HS-27A (cell line): Measurements from ENCODE around the gene EEF1AKMT3.

Experiments
- DNase-seq: peaks from one replicate; pipeline ENCODE4 v3.0.0-alpha.2; 2012; ENCODE audit warnings: low read depth, missing footprints

EEF1AKMT3 gene

GRCh38 chr12:57751432-57751787 is 21.0 kb upstream of the EEF1AKMT3 start:
- DNase-seq, result no peak

GRCh38 chr12:57751788-57752667 is 20.4 kb upstream of the EEF1AKMT3 start, which contains the start of gene CDK4:
TSS of gene CDK4 (minus strand) at chr12:57752310. CDS start at chr12:57751717, 593 bp downstream.
- peak; percentile 95 for DNase-seq

GRCh38 chr12:57752668-57753000 is 19.8 kb upstream of the EEF1AKMT3 start:
- DNase-seq, result no peak

GRCh38 chr12:57753756-57754337 is 18.6 kb upstream of the EEF1AKMT3 start:
- DNase-seq, result no peak

- DNase-seq, result no peak
Measured at GRCh38 chr12:57754411-57755193, 17.8 kb upstream of the EEF1AKMT3 start, which contains the start of gene MARCHF9. TSS of gene MARCHF9 (plus strand) at chr12:57755103. CDS start at chr12:57755529, 426 bp downstream.

GRCh38 chr12:57755194-57755453 is 17.3 kb upstream of the EEF1AKMT3 start:
- DNase-seq, result no peak

- no peak for DNase-seq
Measured at GRCh38 chr12:57755454-57756372, 16.7 kb upstream of the EEF1AKMT3 start.

- no peak for DNase-seq
Measured at GRCh38 chr12:57756406-57757341, 15.7 kb upstream of the EEF1AKMT3 start.

GRCh38 chr12:57757771-57758170 is 14.6 kb upstream of the EEF1AKMT3 start:
- no peak for DNase-seq

GRCh38 chr12:57758552-57759359 is 13.7 kb upstream of the EEF1AKMT3 start:
- no peak for DNase-seq

GRCh38 chr12:57759360-57759980 is 12.9 kb upstream of the EEF1AKMT3 start:
- DNase-seq, result no peak

GRCh38 chr12:57760347-57760982 is 11.9 kb upstream of the EEF1AKMT3 start:
- no peak for DNase-seq

- no peak for DNase-seq
Measured at GRCh38 chr12:57761391-57761998, 10.9 kb upstream of the EEF1AKMT3 start.

GRCh38 chr12:57762463-57762862 is 10.0 kb upstream of the EEF1AKMT3 start:
- DNase-seq, result no peak

- DNase-seq, result no peak
Measured at GRCh38 chr12:57763881-57764661, 8.3 kb upstream of the EEF1AKMT3 start.

- no peak for DNase-seq
Measured at GRCh38 chr12:57764662-57765002, 7.8 kb upstream of the EEF1AKMT3 start.

- no peak for DNase-seq
Measured at GRCh38 chr12:57765003-57765697, 7.3 kb upstream of the EEF1AKMT3 start.
